ENCODE measurements around the gene CHST9. TPM values are rescaled to one million over a fixed set of nuclear protein-coding genes. Genes with fewer than 3 reads are reported as not detected.
"Not testable (repeated sequence)": the region's sequence is repeated elsewhere in the genome, so short reads cannot be mapped to it uniquely, and the experiment has no call there.

The CHST9 gene
- total and polyA plus RNA-seq, 4 donors = 0.42 to 6.4 (median 1.4) TPM

DNA sequence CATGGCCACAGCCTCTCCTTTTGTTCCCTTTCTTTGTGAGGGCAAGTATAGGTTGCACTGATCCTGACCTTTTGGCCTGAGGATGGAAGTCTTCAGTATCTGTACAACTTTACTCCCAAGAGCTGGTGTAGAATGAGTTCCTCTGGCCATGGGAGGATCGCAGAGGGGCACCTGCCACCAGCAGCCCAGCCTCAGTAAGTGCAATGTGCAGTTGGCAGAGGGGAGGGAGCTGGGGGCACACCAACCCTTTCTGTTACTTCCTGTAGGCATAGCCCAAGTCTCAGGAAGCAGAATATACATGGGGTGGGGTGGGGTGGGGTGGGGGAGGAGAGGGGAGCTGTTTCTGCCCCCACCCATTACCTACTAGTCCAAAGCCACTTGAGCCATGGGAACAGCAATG, 254.5 kb downstream of the CHST9 start:
- H3K9me3 ChIP-seq (ENCODE audit: control insufficient read depth in 4 of 4, low read length in 3 of 4) = no peaks in the 10 kb centered on the region
- H3K9ac ChIP-seq (ENCODE audit: low read depth in 1 of 2, low read length in 2 of 2) = no peak overlapping the region
- H3K36me3 ChIP-seq (ENCODE audit: control insufficient read depth in 4 of 4, insufficient read depth in 3 of 4, low read depth in 1 of 4, low read length in 3 of 4) = no peaks in the 10 kb centered on the region
- no peak overlapping the region for H3K4me3 ChIP-seq (ENCODE audit: low read depth in 1 of 3, low read length in 3 of 3)
- H3K27ac ChIP-seq (ENCODE audit: low read depth in 1 of 2, low read length in 2 of 2) = no peak overlapping the region
- no peaks in the 10 kb centered on the region for H3K4me1 ChIP-seq (ENCODE audit: control insufficient read depth in 4 of 4, insufficient read depth in 4 of 4, low read length in 3 of 4)
- DNase-seq (ENCODE audit: low spot score) = no peak
- 59% methylated on average over 1 of the region's 1 CpG for WGBS
- no peaks in the 10 kb centered on the region for H3K27me3 ChIP-seq (ENCODE audit: control insufficient read depth in 4 of 4, insufficient read depth in 4 of 4, low read length in 3 of 4)
- TF ChIP-seq FOXA2 (IDR thresholded peaks at IDR 0.05) (no peak), SP1 (IDR thresholded peaks at IDR 0.05) (no peak)

GRCh38 chr18:26928670-26929313, 256.3 kb downstream of the CHST9 start:
- WGBS = 82% methylated on average over 3 of the region's 3 CpGs
- Histone ChIP-seq H3K4me1 (ENCODE audit: control insufficient read depth in 4 of 4, insufficient read depth in 4 of 4, low read length in 3 of 4) (peaks cover 0 to 3% (median 0%) of the 10 kb centered on the region in 4 donors), H3K36me3 (ENCODE audit: control insufficient read depth in 4 of 4, insufficient read depth in 3 of 4, low read depth in 1 of 4, low read length in 3 of 4) (no peaks in the 10 kb centered on the region), H3K4me3 (ENCODE audit: low read depth in 1 of 3, low read length in 3 of 3) (no peak overlapping the region), H3K9me3 (ENCODE audit: control insufficient read depth in 4 of 4, low read length in 3 of 4) (no peaks in the 10 kb centered on the region), H3K9ac (ENCODE audit: low read depth in 1 of 2, low read length in 2 of 2) (no peak overlapping the region), H3K27me3 (ENCODE audit: control insufficient read depth in 4 of 4, insufficient read depth in 4 of 4, low read length in 3 of 4) (no peaks in the 10 kb centered on the region), H3K27ac (ENCODE audit: low read depth in 1 of 2, low read length in 2 of 2) (no peak overlapping the region)
- no peak for DNase-seq (ENCODE audit: low spot score)
- no peak for TF ChIP-seq FOXA1 (IDR thresholded peaks at IDR 0.05)
- no peak for TF ChIP-seq HNF4A (conservative IDR thresholded peaks at IDR 0.05)
- no peak for TF ChIP-seq EGR1 (IDR thresholded peaks at IDR 0.05; ENCODE audit: low read depth in 2 of 2)
- TF ChIP-seq MAX (IDR thresholded peaks at IDR 0.05) = no peak
- TF ChIP-seq NR2F2 (IDR thresholded peaks at IDR 0.05) = no peak
- no peak for TF ChIP-seq RXRA (IDR thresholded peaks at IDR 0.05)
- no peak for TF ChIP-seq ATF3 (IDR thresholded peaks at IDR 0.05)
- TF ChIP-seq JUND (IDR thresholded peaks at IDR 0.05) = no peak
- no peak for TF ChIP-seq GABPA (IDR thresholded peaks at IDR 0.05 in 1 of 2, conservative IDR thresholded peaks at IDR 0.05 in 1 of 2)
- TF ChIP-seq HNF4G (IDR thresholded peaks at IDR 0.05) = no peak

DNA sequence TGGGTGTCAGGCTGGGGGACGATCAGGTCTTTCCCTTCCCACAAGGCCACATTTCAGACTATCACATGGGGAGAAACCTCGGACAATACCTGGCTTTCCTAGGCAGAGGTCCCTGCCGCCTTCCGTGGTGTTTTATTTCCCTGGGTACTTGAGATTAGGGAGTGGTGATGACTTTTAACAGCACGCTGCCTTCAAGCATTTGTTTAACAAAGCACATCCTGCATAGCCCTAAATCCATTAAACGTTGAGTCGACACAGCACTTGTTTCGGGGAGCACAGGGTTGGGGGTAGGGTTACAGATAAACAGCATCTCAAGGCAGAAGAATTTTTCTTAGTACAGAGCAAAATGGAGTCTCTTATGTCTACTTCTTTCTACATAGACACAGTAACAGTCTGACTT, 257.3 kb downstream of the CHST9 start:
- not testable (repeated sequence) for H3K4me3 ChIP-seq (ENCODE audit: low read depth in 1 of 3, low read length in 3 of 3); H3K27me3 ChIP-seq (ENCODE audit: control insufficient read depth in 4 of 4, insufficient read depth in 4 of 4, low read length in 3 of 4); H3K9ac ChIP-seq (ENCODE audit: low read depth in 1 of 2, low read length in 2 of 2); H3K9me3 ChIP-seq (ENCODE audit: control insufficient read depth in 4 of 4, low read length in 3 of 4); H3K36me3 ChIP-seq (ENCODE audit: control insufficient read depth in 4 of 4, insufficient read depth in 3 of 4, low read depth in 1 of 4, low read length in 3 of 4); H3K27ac ChIP-seq (ENCODE audit: low read depth in 1 of 2, low read length in 2 of 2); H3K4me1 ChIP-seq (ENCODE audit: control insufficient read depth in 4 of 4, insufficient read depth in 4 of 4, low read length in 3 of 4); DNase-seq (ENCODE audit: low spot score)
- WGBS = 65% methylated on average over 8 of the region's 8 CpGs

GRCh38 chr18:26926066-26926675, 258.9 kb downstream of the CHST9 start:
- H3K36me3 ChIP-seq (ENCODE audit: control insufficient read depth in 4 of 4, insufficient read depth in 3 of 4, low read depth in 1 of 4, low read length in 3 of 4) = no peaks in the 10 kb centered on the region
- no peak overlapping the region for H3K9ac ChIP-seq (ENCODE audit: low read depth in 1 of 2, low read length in 2 of 2)
- no peaks in the 10 kb centered on the region for H3K9me3 ChIP-seq (ENCODE audit: control insufficient read depth in 4 of 4, low read length in 3 of 4)
- WGBS = 89% methylated on average over 1 of the region's 1 CpG
- H3K4me3 ChIP-seq (ENCODE audit: low read depth in 1 of 3, low read length in 3 of 3) = no peak overlapping the region
- no peaks in the 10 kb centered on the region for H3K27me3 ChIP-seq (ENCODE audit: control insufficient read depth in 4 of 4, insufficient read depth in 4 of 4, low read length in 3 of 4)
- peaks cover under 1 to 6% (median 1%) of the 10 kb centered on the region in 4 donors for H3K4me1 ChIP-seq (ENCODE audit: control insufficient read depth in 4 of 4, insufficient read depth in 4 of 4, low read length in 3 of 4)
- H3K27ac ChIP-seq (ENCODE audit: low read depth in 1 of 2, low read length in 2 of 2) = no peak overlapping the region
- no peak for DNase-seq (ENCODE audit: low spot score)
- TF ChIP-seq, protein P1, sequence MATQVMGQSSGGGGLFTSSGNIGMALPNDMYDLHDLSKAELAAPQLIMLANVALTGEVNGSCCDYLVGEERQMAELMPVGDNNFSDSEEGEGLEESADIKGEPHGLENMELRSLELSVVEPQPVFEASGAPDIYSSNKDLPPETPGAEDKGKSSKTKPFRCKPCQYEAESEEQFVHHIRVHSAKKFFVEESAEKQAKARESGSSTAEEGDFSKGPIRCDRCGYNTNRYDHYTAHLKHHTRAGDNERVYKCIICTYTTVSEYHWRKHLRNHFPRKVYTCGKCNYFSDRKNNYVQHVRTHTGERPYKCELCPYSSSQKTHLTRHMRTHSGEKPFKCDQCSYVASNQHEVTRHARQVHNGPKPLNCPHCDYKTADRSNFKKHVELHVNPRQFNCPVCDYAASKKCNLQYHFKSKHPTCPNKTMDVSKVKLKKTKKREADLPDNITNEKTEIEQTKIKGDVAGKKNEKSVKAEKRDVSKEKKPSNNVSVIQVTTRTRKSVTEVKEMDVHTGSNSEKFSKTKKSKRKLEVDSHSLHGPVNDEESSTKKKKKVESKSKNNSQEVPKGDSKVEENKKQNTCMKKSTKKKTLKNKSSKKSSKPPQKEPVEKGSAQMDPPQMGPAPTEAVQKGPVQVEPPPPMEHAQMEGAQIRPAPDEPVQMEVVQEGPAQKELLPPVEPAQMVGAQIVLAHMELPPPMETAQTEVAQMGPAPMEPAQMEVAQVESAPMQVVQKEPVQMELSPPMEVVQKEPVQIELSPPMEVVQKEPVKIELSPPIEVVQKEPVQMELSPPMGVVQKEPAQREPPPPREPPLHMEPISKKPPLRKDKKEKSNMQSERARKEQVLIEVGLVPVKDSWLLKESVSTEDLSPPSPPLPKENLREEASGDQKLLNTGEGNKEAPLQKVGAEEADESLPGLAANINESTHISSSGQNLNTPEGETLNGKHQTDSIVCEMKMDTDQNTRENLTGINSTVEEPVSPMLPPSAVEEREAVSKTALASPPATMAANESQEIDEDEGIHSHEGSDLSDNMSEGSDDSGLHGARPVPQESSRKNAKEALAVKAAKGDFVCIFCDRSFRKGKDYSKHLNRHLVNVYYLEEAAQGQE (IDR thresholded peaks at IDR 0.05) = no peak
- no peak for TF ChIP-seq RAD21 (IDR thresholded peaks at IDR 0.05)
- TF ChIP-seq, protein P2, sequence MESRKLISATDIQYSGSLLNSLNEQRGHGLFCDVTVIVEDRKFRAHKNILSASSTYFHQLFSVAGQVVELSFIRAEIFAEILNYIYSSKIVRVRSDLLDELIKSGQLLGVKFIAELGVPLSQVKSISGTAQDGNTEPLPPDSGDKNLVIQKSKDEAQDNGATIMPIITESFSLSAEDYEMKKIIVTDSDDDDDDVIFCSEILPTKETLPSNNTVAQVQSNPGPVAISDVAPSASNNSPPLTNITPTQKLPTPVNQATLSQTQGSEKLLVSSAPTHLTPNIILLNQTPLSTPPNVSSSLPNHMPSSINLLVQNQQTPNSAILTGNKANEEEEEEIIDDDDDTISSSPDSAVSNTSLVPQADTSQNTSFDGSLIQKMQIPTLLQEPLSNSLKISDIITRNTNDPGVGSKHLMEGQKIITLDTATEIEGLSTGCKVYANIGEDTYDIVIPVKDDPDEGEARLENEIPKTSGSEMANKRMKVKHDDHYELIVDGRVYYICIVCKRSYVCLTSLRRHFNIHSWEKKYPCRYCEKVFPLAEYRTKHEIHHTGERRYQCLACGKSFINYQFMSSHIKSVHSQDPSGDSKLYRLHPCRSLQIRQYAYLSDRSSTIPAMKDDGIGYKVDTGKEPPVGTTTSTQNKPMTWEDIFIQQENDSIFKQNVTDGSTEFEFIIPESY (IDR thresholded peaks at IDR 0.05) = no peak
- no peak for TF ChIP-seq HNF4G (IDR thresholded peaks at IDR 0.05)
- TF ChIP-seq TAF1 (conservative IDR thresholded peaks at IDR 0.05) = no peak

Measured in liver (tissue), 9 donors.